Stimulated activated CD4-positive, alpha-beta T cell treated with anti-CD3 and anti-CD28 coated beads, Interleukin-15, amount 100 ng/mL, for 24 hours (primary cell): ENCODE measurements around the gene EIF4ENIF1.
"Not testable (repeated sequence)": the region's sequence is repeated elsewhere in the genome, so short reads cannot be mapped to it uniquely, and the experiment has no call there.

Experiments used
- DNase-seq: peaks from one replicate; pipeline ENCODE4 v3.0.0-alpha.2; 2020

EIF4ENIF1 gene

GRCh38 chr22:31493355-31493754 lies 3.7 kb upstream of the EIF4ENIF1 start:
- DNase-seq, result not testable (repeated sequence)

- DNase-seq, result no peak
These were observed 2.5 kb upstream of the EIF4ENIF1 start for GRCh38 chr22:31492151-31492550.

- no peak for DNase-seq
These were observed 1.7 kb upstream of the EIF4ENIF1 start for GRCh38 chr22:31491218-31491962.

- peak; percentile 73 for DNase-seq
These were observed 869 bp upstream of the EIF4ENIF1 start for GRCh38 chr22:31490496-31490925.

GRCh38 chr22:31488988-31489617 lies 539 bp downstream of the EIF4ENIF1 start:
- peak; percentile 60 for DNase-seq

GRCh38 chr22:31488346-31488883 lies 1.2 kb downstream of the EIF4ENIF1 start:
- no peak for DNase-seq

GRCh38 chr22:31486951-31487350 lies 2.7 kb downstream of the EIF4ENIF1 start:
- DNase-seq, result no peak

- not testable (repeated sequence) for DNase-seq
These were observed 3.3 kb downstream of the EIF4ENIF1 start for GRCh38 chr22:31486369-31486768.

- not testable (repeated sequence) for DNase-seq
These were observed 7.2 kb downstream of the EIF4ENIF1 start for GRCh38 chr22:31482470-31482869.

GRCh38 chr22:31481129-31481528 lies 8.5 kb downstream of the EIF4ENIF1 start:
- DNase-seq, result no peak

- DNase-seq, result no peak
These were observed 12.3 kb downstream of the EIF4ENIF1 start for GRCh38 chr22:31477329-31477728.

GRCh38 chr22:31475800-31476199 lies 13.8 kb downstream of the EIF4ENIF1 start:
- no peak for DNase-seq

- DNase-seq, result no peak
These were observed 14.9 kb downstream of the EIF4ENIF1 start for GRCh38 chr22:31474743-31475142.

GRCh38 chr22:31465307-31465706 lies 24.3 kb downstream of the EIF4ENIF1 start:
- DNase-seq, result no peak

- no peak for DNase-seq
These were observed 27.9 kb downstream of the EIF4ENIF1 start for GRCh38 chr22:31461699-31462098.

GRCh38 chr22:31451709-31452571 lies 37.7 kb downstream of the EIF4ENIF1 start:
- DNase-seq, result no peak

GRCh38 chr22:31449506-31449905 lies 40.1 kb downstream of the EIF4ENIF1 start:
- DNase-seq, result no peak

GRCh38 chr22:31448382-31448781 lies 41.3 kb downstream of the EIF4ENIF1 start:
- DNase-seq, result no peak

- DNase-seq, result no peak
These were observed 42.3 kb downstream of the EIF4ENIF1 start for GRCh38 chr22:31447337-31447736.

- no peak for DNase-seq
These were observed 42.9 kb downstream of the EIF4ENIF1 start for GRCh38 chr22:31446767-31447166.

GRCh38 chr22:31446208-31446607 lies 43.4 kb downstream of the EIF4ENIF1 start:
- DNase-seq, result no peak

GRCh38 chr22:31445642-31446041 lies 44.0 kb downstream of the EIF4ENIF1 start:
- DNase-seq, result no peak

GRCh38 chr22:31443516-31443915 lies 46.1 kb downstream of the EIF4ENIF1 start:
- DNase-seq, result no peak
